Raji (cell line): Measurements from ENCODE around the gene CHN1.

ENCODE experiments used
- POLR2A ChIP-seq: IDR thresholded peaks from 2 replicates; pipeline ENCODE4 v1.6.1; 2011; ENCODE audit warnings: low read depth, low read length, control low read depth; ENCODE audit not compliant: insufficient read depth

CHN1 gene

DNA sequence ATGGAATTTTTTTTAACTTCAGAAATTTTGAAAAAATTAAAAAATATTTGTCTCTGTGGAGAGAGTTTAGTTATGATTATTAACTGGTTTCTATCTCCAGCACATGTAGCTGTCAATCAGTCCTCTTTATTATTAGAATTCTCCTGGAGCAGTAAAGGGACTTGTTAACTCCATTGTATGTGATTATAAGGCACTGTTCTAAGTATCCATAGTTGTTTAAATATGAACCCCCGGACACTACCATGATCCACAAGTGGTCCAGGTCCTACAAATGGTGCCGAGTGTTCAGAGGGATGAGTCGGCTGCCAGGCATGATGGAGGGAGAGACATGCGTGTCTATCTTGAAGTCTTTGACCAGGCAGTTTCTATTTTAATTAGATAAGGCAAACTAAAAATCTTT is 241.4 kb downstream of the CHN1 start:
- TF ChIP-seq POLR2A, result no peak

- TF ChIP-seq POLR2A, result no peak
Observed at GRCh38 chr2:174762464-174762863, 242.7 kb downstream of the CHN1 start.

- no peak for TF ChIP-seq POLR2A
Observed at GRCh38 chr2:174761837-174762236, 243.3 kb downstream of the CHN1 start.

- TF ChIP-seq POLR2A, result no peak
Observed at GRCh38 chr2:174760845-174761473, 244.2 kb downstream of the CHN1 start.

DNA sequence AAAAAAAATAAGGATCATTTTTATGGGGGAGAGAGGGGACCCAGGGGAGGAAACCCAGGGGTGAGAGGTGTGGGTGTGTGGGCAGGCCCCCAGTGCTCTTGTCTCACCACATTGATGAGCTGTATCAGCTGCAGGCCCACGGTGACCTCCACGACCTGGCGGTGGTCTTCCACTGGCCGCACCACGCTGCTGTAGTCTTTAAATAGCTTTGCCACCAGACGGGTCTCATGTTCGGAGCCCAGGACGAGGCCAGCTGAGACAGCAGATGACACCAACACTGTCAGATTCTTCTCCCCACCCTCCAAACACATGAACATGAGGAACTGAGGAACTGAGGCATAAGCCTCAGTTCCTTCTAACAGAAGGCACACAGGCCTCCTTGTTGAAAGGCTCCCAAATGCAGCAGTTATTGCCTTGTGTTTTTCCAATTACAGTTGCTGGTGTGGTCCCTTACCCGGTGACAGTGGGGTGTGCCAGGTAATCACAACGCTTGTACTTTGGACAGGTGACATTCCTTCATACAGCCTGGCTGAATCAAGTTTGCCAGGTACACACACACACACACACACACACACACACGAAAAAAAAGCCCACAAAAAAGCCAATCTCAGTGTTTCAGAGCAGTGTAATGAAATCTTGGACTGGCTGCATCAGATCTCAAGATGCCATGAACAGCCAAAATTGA is 245.7 kb downstream of the CHN1 start:
- no peak for TF ChIP-seq POLR2A

DNA sequence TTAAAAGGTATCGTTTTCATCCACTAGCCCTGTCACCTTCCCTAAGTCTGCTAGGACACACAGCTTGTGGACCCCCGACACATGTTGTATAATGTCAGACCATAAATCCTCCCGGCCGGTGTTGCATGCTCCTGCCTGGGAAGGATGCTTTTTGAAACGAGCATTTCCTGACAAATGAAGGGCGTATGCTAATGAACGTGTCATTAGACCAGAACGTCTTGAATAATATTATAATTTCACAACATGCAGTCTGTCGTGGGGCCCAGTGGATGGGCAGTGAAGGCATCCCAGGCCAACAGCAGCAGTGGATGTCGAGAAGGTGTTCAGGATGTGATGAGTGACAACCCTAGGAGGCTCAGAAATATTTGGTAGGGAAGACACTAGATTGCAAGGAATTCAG is 248.4 kb downstream of the CHN1 start:
- TF ChIP-seq POLR2A, result no peak

GRCh38 chr2:174753038-174753633 is 252.0 kb downstream of the CHN1 start:
- TF ChIP-seq POLR2A, result no peak

DNA sequence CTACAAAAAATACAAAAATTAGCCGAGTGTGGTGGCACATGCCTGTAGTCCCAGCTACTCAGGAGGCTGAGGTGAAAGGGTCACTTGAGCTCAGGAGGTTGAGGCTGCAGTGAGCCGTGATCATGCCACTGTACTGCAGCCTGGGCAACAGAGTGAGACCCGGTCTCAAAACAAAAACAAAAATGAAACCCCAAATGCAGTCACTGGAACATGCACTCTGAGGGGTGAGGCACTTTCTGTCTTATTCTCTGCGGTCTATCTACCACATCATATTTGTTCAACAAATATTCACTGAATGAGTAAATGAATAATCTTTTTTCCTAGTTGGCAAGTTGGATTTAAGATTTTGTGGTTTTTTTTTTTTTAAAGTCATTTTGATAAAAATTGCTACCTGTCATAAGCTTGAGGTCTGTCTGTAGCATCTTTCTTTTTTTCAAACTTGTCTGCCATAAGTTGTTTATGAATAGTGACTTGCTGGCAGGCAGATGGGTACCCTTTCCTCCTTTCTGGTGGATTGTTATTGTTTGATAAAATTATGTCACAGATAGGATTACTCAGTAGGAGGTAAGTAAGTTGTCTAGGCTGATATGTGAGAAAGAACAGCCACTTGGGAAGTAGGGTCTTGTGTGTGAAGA is 252.7 kb downstream of the CHN1 start:
- no peak for TF ChIP-seq POLR2A

- TF ChIP-seq POLR2A, result no peak
Observed at GRCh38 chr2:174750923-174751441, 254.2 kb downstream of the CHN1 start.

- TF ChIP-seq POLR2A, result no peak
Observed at GRCh38 chr2:174749793-174750192, 255.4 kb downstream of the CHN1 start.

DNA sequence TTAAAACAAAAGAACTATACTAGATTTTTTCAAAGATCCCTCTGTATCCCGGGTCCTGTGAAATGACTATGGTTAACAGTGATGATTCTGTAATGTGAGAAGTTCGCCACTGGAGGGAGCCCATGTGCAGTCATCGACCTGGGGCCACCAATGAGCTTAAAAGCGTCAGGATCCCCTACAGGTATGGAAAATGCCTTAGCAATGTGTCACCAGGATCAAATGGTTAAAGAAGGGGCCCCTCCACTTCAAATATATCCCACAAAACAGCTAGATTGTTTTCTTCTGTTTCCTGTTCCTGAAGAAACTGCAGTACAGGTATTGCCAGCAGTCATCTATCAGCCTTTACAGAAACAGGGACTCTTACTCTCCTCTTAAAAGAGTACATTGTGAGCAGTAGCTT is 256.2 kb downstream of the CHN1 start:
- no peak for TF ChIP-seq POLR2A
